Vagina (tissue), 2 donors: Measurements from ENCODE around the gene TEAD1. TPM values are rescaled to one million over a fixed set of nuclear protein-coding genes. Genes with fewer than 3 reads are reported as not detected.

Experiments used
- DNase-seq, 2 donors: peaks; one replicate each; pipeline ENCODE4 v3.0.0-alpha.2; 2017; ENCODE audit errors: extremely low spot score in 2 of 2
- H3K27ac ChIP-seq: fragments of 200-600 bp; sonication (generic); one replicate; pipeline ENCODE4 v1.5.1; 2019
- H3K27me3 ChIP-seq: fragments of 200-600 bp; sonication (generic); one replicate; pipeline ENCODE4 v1.5.1; 2019
- H3K36me3 ChIP-seq, 2 donors: fragments of 200-600 bp; sonication (generic); one replicate each; pipeline ENCODE4 v1.5.1; 2017 to 2019
- H3K4me1 ChIP-seq: fragments of 200-600 bp; sonication (generic); one replicate; pipeline ENCODE4 v1.5.1; 2019
- H3K4me3 ChIP-seq, 2 donors: fragments of 200-600 bp; sonication (generic); 1 replicate in 1 of 2; 2 replicates in 1 of 2; pipeline ENCODE4 v1.5.1; 2016 to 2019
- H3K9me3 ChIP-seq: fragments of 200-600 bp; sonication (generic); one replicate; pipeline ENCODE4 v1.5.1; 2019
- POLR2A ChIP-seq, 2 donors: fragments of 450-650 bp; IDR thresholded peaks; one replicate each; pipeline ENCODE4 v1.6.1; 2017; ENCODE audit warnings: antibody characterized with exemption in 2 of 2, mild to moderate bottlenecking in 2 of 2, moderate library complexity in 2 of 2
- POLR2AphosphoS5 ChIP-seq, 2 donors: sonication (generic); formaldehyde crosslinking; IDR thresholded peaks; one replicate each; pipeline ENCODE4 v1.9.0; 2017; ENCODE audit warnings: antibody characterized with exemption in 2 of 2, mild to moderate bottlenecking in 2 of 2, low read depth in 1 of 2; ENCODE audit not compliant: insufficient read depth in 1 of 2
- intact Hi-C: fragments of 100-400 bp; cut with DNase I; formaldehyde crosslinking; loops from one replicate; pipeline ENCODE4 v1.15.1; 2023
- total RNA-seq: library from RNA; depleted of rRNA; stranded (reverse); fragments of >200 nt; gene quantifications from one replicate; pipeline ENCODE4 v1.2.3, GENCODE V29; 2016
- TF ChIP-seq, protein P1 (sequence below), 3 experiments: fragments of 450-650 bp in 2 of 3; fragments of 200-600 bp in 1 of 3; sonication (generic) in 1 of 3; IDR thresholded peaks; one replicate each; pipeline ENCODE4 v1.5.1; 2017 to 2019; ENCODE audit warnings: antibody characterized with exemption in 3 of 3, mild to moderate bottlenecking in 2 of 3, moderate library complexity in 2 of 3

The TEAD1 gene
- total RNA-seq, 1 donor from 2014 or later = 50.3 TPM

DNA sequence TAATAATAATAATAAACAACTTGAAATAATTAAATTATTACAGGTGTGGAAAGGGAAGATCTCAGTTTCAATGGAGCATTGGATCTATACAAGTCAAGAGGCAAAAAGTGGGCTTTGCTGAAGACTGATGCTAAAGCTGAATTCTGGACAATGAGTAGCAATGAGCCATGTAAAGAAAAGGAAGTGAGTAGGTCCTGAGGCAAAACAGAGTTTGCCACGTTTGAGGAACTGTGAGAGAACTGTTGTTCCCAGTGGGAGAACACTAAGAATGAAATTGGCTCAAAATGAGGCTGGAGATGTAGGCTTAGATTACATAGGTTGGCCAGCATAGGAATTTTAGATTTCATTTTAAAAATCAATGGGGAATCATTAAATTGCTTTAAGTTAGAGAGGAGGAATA, 33.9 kb upstream of the TEAD1 start:
- Histone ChIP-seq H3K27me3 (no peaks in the 10 kb centered on the region), H3K36me3 (no peaks in the 10 kb centered on the region), H3K9me3 (no peaks in the 10 kb centered on the region), H3K4me1 (no peaks in the 10 kb centered on the region), H3K27ac (no peak overlapping the region), H3K4me3 (no peak overlapping the region)
- intact Hi-C loops = no loop called here
- TF ChIP-seq, protein P1, sequence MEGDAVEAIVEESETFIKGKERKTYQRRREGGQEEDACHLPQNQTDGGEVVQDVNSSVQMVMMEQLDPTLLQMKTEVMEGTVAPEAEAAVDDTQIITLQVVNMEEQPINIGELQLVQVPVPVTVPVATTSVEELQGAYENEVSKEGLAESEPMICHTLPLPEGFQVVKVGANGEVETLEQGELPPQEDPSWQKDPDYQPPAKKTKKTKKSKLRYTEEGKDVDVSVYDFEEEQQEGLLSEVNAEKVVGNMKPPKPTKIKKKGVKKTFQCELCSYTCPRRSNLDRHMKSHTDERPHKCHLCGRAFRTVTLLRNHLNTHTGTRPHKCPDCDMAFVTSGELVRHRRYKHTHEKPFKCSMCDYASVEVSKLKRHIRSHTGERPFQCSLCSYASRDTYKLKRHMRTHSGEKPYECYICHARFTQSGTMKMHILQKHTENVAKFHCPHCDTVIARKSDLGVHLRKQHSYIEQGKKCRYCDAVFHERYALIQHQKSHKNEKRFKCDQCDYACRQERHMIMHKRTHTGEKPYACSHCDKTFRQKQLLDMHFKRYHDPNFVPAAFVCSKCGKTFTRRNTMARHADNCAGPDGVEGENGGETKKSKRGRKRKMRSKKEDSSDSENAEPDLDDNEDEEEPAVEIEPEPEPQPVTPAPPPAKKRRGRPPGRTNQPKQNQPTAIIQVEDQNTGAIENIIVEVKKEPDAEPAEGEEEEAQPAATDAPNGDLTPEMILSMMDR (IDR thresholded peaks at IDR 0.05) = no peak
- TF ChIP-seq POLR2A (IDR thresholded peaks at IDR 0.05) = no peak
- TF ChIP-seq POLR2AphosphoS5 (IDR thresholded peaks at IDR 0.05; ENCODE audit: insufficient read depth in 1 of 2, low read depth in 1 of 2) = no peak
- DNase-seq = no peak

GRCh38 chr11:12640926-12641849, 33.0 kb upstream of the TEAD1 start:
- no peak overlapping the region for H3K4me3 ChIP-seq
- intact Hi-C loops = no loop called here
- H3K4me1 ChIP-seq = no peaks in the 10 kb centered on the region
- TF ChIP-seq POLR2AphosphoS5 (IDR thresholded peaks at IDR 0.05; ENCODE audit: insufficient read depth in 1 of 2, low read depth in 1 of 2) (no peak), POLR2A (IDR thresholded peaks at IDR 0.05) (no peak)
- TF ChIP-seq, protein P1 (IDR thresholded peaks at IDR 0.05) = no peak
- DNase-seq = no peak
- H3K36me3 ChIP-seq = no peaks in the 10 kb centered on the region
- no peak overlapping the region for H3K27ac ChIP-seq
- no peaks in the 10 kb centered on the region for H3K27me3 ChIP-seq
- H3K9me3 ChIP-seq = no peaks in the 10 kb centered on the region

GRCh38 chr11:12642040-12642439, 32.2 kb upstream of the TEAD1 start:
- Histone ChIP-seq H3K27me3 (no peaks in the 10 kb centered on the region), H3K4me1 (no peaks in the 10 kb centered on the region), H3K9me3 (no peaks in the 10 kb centered on the region), H3K27ac (no peak overlapping the region), H3K4me3 (no peak overlapping the region), H3K36me3 (no peaks in the 10 kb centered on the region)
- intact Hi-C loops = no loop called here
- no peak for DNase-seq
- TF ChIP-seq POLR2AphosphoS5 (IDR thresholded peaks at IDR 0.05; ENCODE audit: insufficient read depth in 1 of 2, low read depth in 1 of 2) (no peak), POLR2A (IDR thresholded peaks at IDR 0.05) (no peak)
- TF ChIP-seq, protein P1 (IDR thresholded peaks at IDR 0.05) = no peak

GRCh38 chr11:12642806-12643428, 31.3 kb upstream of the TEAD1 start:
- H3K9me3 ChIP-seq = no peaks in the 10 kb centered on the region
- no peaks in the 10 kb centered on the region for H3K36me3 ChIP-seq
- H3K27me3 ChIP-seq = no peaks in the 10 kb centered on the region
- no peak overlapping the region for H3K27ac ChIP-seq
- no peaks in the 10 kb centered on the region for H3K4me1 ChIP-seq
- H3K4me3 ChIP-seq = no peak overlapping the region
- DNase-seq = no peak
- TF ChIP-seq POLR2A (IDR thresholded peaks at IDR 0.05) (no peak), POLR2AphosphoS5 (IDR thresholded peaks at IDR 0.05; ENCODE audit: insufficient read depth in 1 of 2, low read depth in 1 of 2) (no peak)
- intact Hi-C loops = no loop called here

- intact Hi-C loops = no loop called here
- no peaks in the 10 kb centered on the region for H3K36me3 ChIP-seq
Observed at GRCh38 chr11:12646478-12646877, 27.7 kb upstream of the TEAD1 start.

More at GRCh38 chr11:12646478-12646877, 27.7 kb upstream of the TEAD1 start:
- DNase-seq = no peak
- Histone ChIP-seq H3K4me1 (no peaks in the 10 kb centered on the region), H3K9me3 (no peaks in the 10 kb centered on the region), H3K4me3 (no peak overlapping the region), H3K27ac (no peak overlapping the region), H3K27me3 (no peaks in the 10 kb centered on the region)
- TF ChIP-seq POLR2A (IDR thresholded peaks at IDR 0.05) = no peak
- TF ChIP-seq POLR2AphosphoS5 (IDR thresholded peaks at IDR 0.05; ENCODE audit: insufficient read depth in 1 of 2, low read depth in 1 of 2) = no peak
- TF ChIP-seq, protein P1 (IDR thresholded peaks at IDR 0.05) = no peak
